GM12878 (cell line): ENCODE data around the gene DAAM1.

Experiments used
- EP300 ChIP-seq, 2 experiments: fragments of 150-350 bp in 1 of 2; IDR thresholded peaks; 2 replicates each; pipeline ENCODE4 v1.6.1; 2011 to 2012; ENCODE audit warnings: low read depth in 2 of 2, low read length in 2 of 2, borderline replicate concordance in 1 of 2, improper control_type of control experiment in 1 of 2, inconsistent platforms in 1 of 2; ENCODE audit not compliant: control insufficient read depth in 1 of 2
- TF ChIP-seq, protein P1 (sequence below), 3 experiments: IDR thresholded peaks in 2 of 3; conservative IDR thresholded peaks in 1 of 3; 2 replicates each; pipeline ENCODE4 v1.5.1; 2011; ENCODE audit warnings: low read depth in 3 of 3, low read length in 3 of 3, mild to moderate bottlenecking in 3 of 3, control low read depth in 2 of 3, moderate library complexity in 2 of 3, inconsistent platforms in 1 of 3, mixed read lengths in 1 of 3; ENCODE audit not compliant: control insufficient read depth in 2 of 3, insufficient read depth in 1 of 3; ENCODE audit errors: extremely low read depth in 1 of 3

DNA sequence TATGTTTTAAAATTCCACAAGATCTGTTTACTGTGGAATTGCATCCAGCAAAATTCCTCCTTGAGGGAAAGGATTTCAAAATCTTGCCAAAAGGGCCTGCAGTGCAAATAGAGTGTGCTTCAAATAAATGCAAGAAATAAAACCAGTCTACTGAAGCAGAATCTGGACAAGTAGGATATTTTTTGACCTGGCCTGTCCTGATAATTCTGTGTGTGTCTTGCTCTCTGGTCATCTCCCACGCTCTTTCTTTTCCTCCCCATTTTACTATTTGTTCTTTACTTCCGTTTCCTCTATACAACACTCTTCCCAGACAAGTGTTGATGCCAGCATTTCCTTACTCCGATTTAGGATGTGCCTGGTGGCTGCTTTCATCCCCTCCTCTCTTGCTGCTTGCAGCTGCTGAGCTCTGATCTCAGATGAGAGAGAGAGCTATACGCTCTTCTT is 160.8 kb downstream of the DAAM1 start:
- TF ChIP-seq, protein P1, sequence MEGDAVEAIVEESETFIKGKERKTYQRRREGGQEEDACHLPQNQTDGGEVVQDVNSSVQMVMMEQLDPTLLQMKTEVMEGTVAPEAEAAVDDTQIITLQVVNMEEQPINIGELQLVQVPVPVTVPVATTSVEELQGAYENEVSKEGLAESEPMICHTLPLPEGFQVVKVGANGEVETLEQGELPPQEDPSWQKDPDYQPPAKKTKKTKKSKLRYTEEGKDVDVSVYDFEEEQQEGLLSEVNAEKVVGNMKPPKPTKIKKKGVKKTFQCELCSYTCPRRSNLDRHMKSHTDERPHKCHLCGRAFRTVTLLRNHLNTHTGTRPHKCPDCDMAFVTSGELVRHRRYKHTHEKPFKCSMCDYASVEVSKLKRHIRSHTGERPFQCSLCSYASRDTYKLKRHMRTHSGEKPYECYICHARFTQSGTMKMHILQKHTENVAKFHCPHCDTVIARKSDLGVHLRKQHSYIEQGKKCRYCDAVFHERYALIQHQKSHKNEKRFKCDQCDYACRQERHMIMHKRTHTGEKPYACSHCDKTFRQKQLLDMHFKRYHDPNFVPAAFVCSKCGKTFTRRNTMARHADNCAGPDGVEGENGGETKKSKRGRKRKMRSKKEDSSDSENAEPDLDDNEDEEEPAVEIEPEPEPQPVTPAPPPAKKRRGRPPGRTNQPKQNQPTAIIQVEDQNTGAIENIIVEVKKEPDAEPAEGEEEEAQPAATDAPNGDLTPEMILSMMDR (IDR thresholded peaks at IDR 0.05 in 2 of 3, conservative IDR thresholded peaks at IDR 0.05 in 1 of 3; ENCODE audit: control insufficient read depth in 2 of 3, extremely low read depth in 1 of 3, insufficient read depth in 1 of 3, low read depth in 3 of 3, low read length in 3 of 3) = no peak
- no peak for TF ChIP-seq EP300 (IDR thresholded peaks at IDR 0.05; ENCODE audit: borderline replicate concordance in 1 of 2, control insufficient read depth in 1 of 2, low read depth in 2 of 2, low read length in 2 of 2)
